Endothelial cell (in vitro differentiated cells): ENCODE results near the gene LSG1. TPM values are rescaled to one million over a fixed set of nuclear protein-coding genes. Genes with fewer than 3 reads are reported as not detected.

Experiments used
- DNase-seq: peaks from one replicate; pipeline ENCODE4 v3.0.0; 2021; ENCODE audit warnings: low spot score
- H3K27ac Mint-ChIP-seq: one replicate; pipeline ENCODE4 v1.8.0; 2021; ENCODE audit warnings: mixed read lengths, inconsistent platforms; ENCODE audit not compliant: unreplicated experiment
- H3K27me3 Mint-ChIP-seq: one replicate; pipeline ENCODE4 v1.8.0; 2021; ENCODE audit warnings: mild to moderate bottlenecking, moderate library complexity, mixed read lengths, inconsistent platforms; ENCODE audit not compliant: unreplicated experiment
- H3K36me3 Mint-ChIP-seq: one replicate; pipeline ENCODE4 v1.8.0; 2021; ENCODE audit warnings: mild to moderate bottlenecking, low read depth, mixed read lengths, inconsistent platforms; ENCODE audit not compliant: unreplicated experiment
- H3K4me1 Mint-ChIP-seq: one replicate; pipeline ENCODE4 v1.8.0; 2021; ENCODE audit warnings: mild to moderate bottlenecking, mixed read lengths, inconsistent platforms; ENCODE audit not compliant: unreplicated experiment
- H3K4me3 Mint-ChIP-seq: one replicate; pipeline ENCODE4 v1.8.0; 2021; ENCODE audit warnings: mild to moderate bottlenecking, mixed read lengths, inconsistent platforms; ENCODE audit not compliant: unreplicated experiment
- H3K9me3 Mint-ChIP-seq: one replicate; pipeline ENCODE4 v1.8.0; 2021; ENCODE audit warnings: mixed read lengths, inconsistent platforms; ENCODE audit not compliant: unreplicated experiment
- CTCF ChIP-seq: fragments of 200-600 bp; sonication (generic); IDR thresholded peaks from one replicate; pipeline ENCODE4 v1.5.0; 2021; ENCODE audit warnings: antibody characterized with exemption; ENCODE audit not compliant: unreplicated experiment
- total RNA-seq: library from RNA; stranded (reverse); fragmentation: NEBNext Ultra II Directional; extraction: Animal tissue kit (Norgen Biotek cat#: 25700); gene quantifications from one replicate; pipeline ENCODE4 v1.2.1, GENCODE V29; 2021; ENCODE audit not compliant: unreplicated experiment

The LSG1 gene
- total RNA-seq, 1 donor from 2014 or later, result 35.8 TPM

GRCh38 chr3:194691481-194692283 is 19.7 kb upstream of the LSG1 start:
- Mint-ChIP-seq H3K4me1 (peaks cover 17% of the 10 kb centered on the region), H3K27me3 (peaks cover 10% of the 10 kb centered on the region), H3K9me3 (no peaks in the 10 kb centered on the region), H3K4me3 (no peak overlapping the region), H3K36me3 (peaks cover 11% of the 10 kb centered on the region), H3K27ac (no peak overlapping the region)
- DNase-seq, result no peak
- no peak for TF ChIP-seq CTCF

- Mint-ChIP-seq H3K4me3 (no peak overlapping the region), H3K4me1 (peaks cover 20% of the 10 kb centered on the region), H3K36me3 (peaks cover 11% of the 10 kb centered on the region), H3K9me3 (no peaks in the 10 kb centered on the region), H3K27ac (no peak overlapping the region), H3K27me3 (peaks cover 10% of the 10 kb centered on the region)
- DNase-seq, result no peak
- TF ChIP-seq CTCF, result no peak
Measured at GRCh38 chr3:194690501-194691372, 18.7 kb upstream of the LSG1 start.

GRCh38 chr3:194689493-194689944 is 17.5 kb upstream of the LSG1 start:
- Mint-ChIP-seq H3K27me3 (peaks cover 12% of the 10 kb centered on the region), H3K27ac (peak overlapping the region; percentile 58), H3K4me1 (peaks cover 28% of the 10 kb centered on the region), H3K36me3 (peaks cover 11% of the 10 kb centered on the region), H3K9me3 (no peaks in the 10 kb centered on the region), H3K4me3 (peak overlapping the region; percentile 88)
- no peak for TF ChIP-seq CTCF
- DNase-seq, result no peak

- DNase-seq, result no peak
- H3K27ac Mint-ChIP-seq, result peak overlapping the region; percentile 58
- H3K36me3 Mint-ChIP-seq, result peaks cover 11% of the 10 kb centered on the region
- H3K9me3 Mint-ChIP-seq, result no peaks in the 10 kb centered on the region
- peak overlapping the region; percentile 88 for H3K4me3 Mint-ChIP-seq
- peaks cover 12% of the 10 kb centered on the region for H3K27me3 Mint-ChIP-seq
- TF ChIP-seq CTCF, result no peak
- H3K4me1 Mint-ChIP-seq, result peaks cover 28% of the 10 kb centered on the region
Measured at GRCh38 chr3:194688946-194689345, 17.0 kb upstream of the LSG1 start.
